IMR-90 (cell line): Measurements from ENCODE around the gene CHML.

ENCODE experiments used
- BHLHE40 ChIP-seq: fragments of 150-350 bp; IDR thresholded peaks from 2 replicates; pipeline ENCODE4 v1.6.1; 2016; ENCODE audit warnings: mild to moderate bottlenecking, low read depth, low read length
- CEBPB ChIP-seq: IDR thresholded peaks from 2 replicates; pipeline ENCODE4 v1.6.1; 2012; ENCODE audit warnings: low read depth, low read length, improper control_type of control experiment
- CTCF ChIP-seq: conservative IDR thresholded peaks from 2 replicates; pipeline ENCODE4 v1.5.1; 2012; ENCODE audit warnings: mild to moderate bottlenecking, low read depth, low read length, improper control_type of control experiment
- POLR2A ChIP-seq: IDR thresholded peaks from 2 replicates; pipeline ENCODE4 v1.6.1; 2012; ENCODE audit warnings: mild to moderate bottlenecking, low read depth, low read length
- RAD21 ChIP-seq: IDR thresholded peaks from 2 replicates; pipeline ENCODE4 v1.6.1; 2012; ENCODE audit warnings: low read length, improper control_type of control experiment
- RFX5 ChIP-seq: IDR thresholded peaks from 2 replicates; pipeline ENCODE4 v1.8.0; 2012; ENCODE audit warnings: low read depth, mild to moderate bottlenecking, low read length, moderate library complexity
- SMC3 ChIP-seq: fragments of 150-350 bp; IDR thresholded peaks from 2 replicates; pipeline ENCODE4 v1.6.1; 2016; ENCODE audit warnings: low read depth, mild to moderate bottlenecking, antibody characterized with exemption, low read length, moderate library complexity
- USF2 ChIP-seq: fragments of 150-350 bp; IDR thresholded peaks from 2 replicates; pipeline ENCODE4 v1.6.1; 2017; ENCODE audit warnings: mild to moderate bottlenecking, antibody characterized with exemption, low read length, low read depth
- TF ChIP-seq, protein P1 (sequence below): fragments of 150-350 bp; IDR thresholded peaks from 2 replicates; pipeline ENCODE4 v1.6.1; 2016; ENCODE audit warnings: low read depth, mild to moderate bottlenecking, low read length, moderate library complexity, borderline replicate concordance

DNA sequence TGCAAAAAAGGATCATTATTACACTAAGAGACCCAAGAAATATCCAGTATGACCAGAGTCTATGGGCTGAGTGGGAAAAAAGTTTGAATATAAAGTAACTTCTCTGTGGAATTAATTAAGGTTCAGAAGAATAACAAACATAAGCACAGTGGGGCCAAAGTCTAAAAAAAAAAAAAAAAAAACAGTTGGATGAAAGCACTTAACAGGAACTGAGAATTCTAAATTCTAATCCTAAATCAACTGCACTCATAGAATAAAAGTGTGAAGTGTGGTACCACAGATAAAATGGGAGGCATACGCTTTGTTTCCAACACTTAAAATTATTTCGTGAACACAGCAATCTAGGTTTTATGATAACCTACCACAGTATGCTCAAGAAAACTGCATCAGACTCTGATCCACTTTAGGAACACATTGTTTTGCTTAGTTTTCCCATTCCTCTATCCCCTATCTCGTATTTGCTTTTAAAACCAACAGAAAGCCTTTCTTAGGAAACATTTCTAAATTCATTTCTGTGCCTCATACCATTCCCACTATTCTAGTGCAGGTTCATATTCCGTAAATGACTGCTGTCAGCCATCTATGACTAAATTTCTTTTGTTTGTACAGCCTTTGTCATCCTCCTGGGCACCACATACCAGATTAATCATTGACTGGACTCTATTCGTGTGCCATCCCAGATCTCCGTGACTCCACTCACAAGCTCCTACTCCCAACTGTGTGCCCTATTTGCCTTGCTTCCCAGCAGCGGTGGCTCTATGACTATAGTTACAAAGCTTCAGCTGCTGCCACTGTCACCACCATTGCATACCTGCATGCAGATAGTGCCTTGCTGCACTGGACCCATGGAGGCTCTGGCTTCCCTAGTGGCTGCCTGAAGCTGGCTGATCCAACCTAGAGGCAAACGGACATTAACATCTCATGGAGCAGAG lies 24.9 kb downstream of the CHML start:
- no peak for TF ChIP-seq CTCF
- TF ChIP-seq CEBPB: no peak
- no peak for TF ChIP-seq USF2
- TF ChIP-seq SMC3: no peak
- TF ChIP-seq RAD21: no peak
- TF ChIP-seq POLR2A: no peak
- TF ChIP-seq BHLHE40: no peak
- no peak for TF ChIP-seq RFX5
- TF ChIP-seq, protein P1, sequence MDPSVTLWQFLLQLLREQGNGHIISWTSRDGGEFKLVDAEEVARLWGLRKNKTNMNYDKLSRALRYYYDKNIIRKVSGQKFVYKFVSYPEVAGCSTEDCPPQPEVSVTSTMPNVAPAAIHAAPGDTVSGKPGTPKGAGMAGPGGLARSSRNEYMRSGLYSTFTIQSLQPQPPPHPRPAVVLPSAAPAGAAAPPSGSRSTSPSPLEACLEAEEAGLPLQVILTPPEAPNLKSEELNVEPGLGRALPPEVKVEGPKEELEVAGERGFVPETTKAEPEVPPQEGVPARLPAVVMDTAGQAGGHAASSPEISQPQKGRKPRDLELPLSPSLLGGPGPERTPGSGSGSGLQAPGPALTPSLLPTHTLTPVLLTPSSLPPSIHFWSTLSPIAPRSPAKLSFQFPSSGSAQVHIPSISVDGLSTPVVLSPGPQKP: no peak
